Measurements from ENCODE around the gene SPTBN1.
"Not testable (repeated sequence)": the region's sequence is repeated elsewhere in the genome, so short reads cannot be mapped to it uniquely, and the experiment has no call there.

SPTBN1 gene

GRCh38 chr2:54528311-54528955 is 72.3 kb downstream of the SPTBN1 start:
- DNase-seq (ENCODE audit: low read depth in 2 of 2), result no peak

- not testable (repeated sequence) for DNase-seq (ENCODE audit: low read depth in 2 of 2)
Measured at GRCh38 chr2:54529518-54529917, 73.4 kb downstream of the SPTBN1 start.

GRCh38 chr2:54529935-54530334 is 73.8 kb downstream of the SPTBN1 start:
- no peak for DNase-seq (ENCODE audit: low read depth in 2 of 2)

- no peak for DNase-seq (ENCODE audit: low read depth in 2 of 2)
Measured at GRCh38 chr2:54531558-54531957, 75.4 kb downstream of the SPTBN1 start.

- no peak for DNase-seq (ENCODE audit: low read depth in 2 of 2)
Measured at GRCh38 chr2:54534221-54534620, 78.1 kb downstream of the SPTBN1 start.

- no peak for DNase-seq (ENCODE audit: low read depth in 2 of 2)
Measured at GRCh38 chr2:54534625-54535024, 78.5 kb downstream of the SPTBN1 start.

GRCh38 chr2:54535599-54536195 is 79.6 kb downstream of the SPTBN1 start:
- DNase-seq (ENCODE audit: low read depth in 2 of 2), result no peak

GRCh38 chr2:54536720-54537119 is 80.6 kb downstream of the SPTBN1 start:
- DNase-seq (ENCODE audit: low read depth in 2 of 2), result no peak

- no peak for DNase-seq (ENCODE audit: low read depth in 2 of 2)
Measured at GRCh38 chr2:54538537-54538936, 82.4 kb downstream of the SPTBN1 start.

- DNase-seq (ENCODE audit: low read depth in 2 of 2), result no peak
Measured at GRCh38 chr2:54539683-54540082, 83.6 kb downstream of the SPTBN1 start.

GRCh38 chr2:54540194-54540593 is 84.1 kb downstream of the SPTBN1 start:
- DNase-seq (ENCODE audit: low read depth in 2 of 2), result no peak

GRCh38 chr2:54541995-54542394 is 85.9 kb downstream of the SPTBN1 start:
- no peak for DNase-seq (ENCODE audit: low read depth in 2 of 2)

GRCh38 chr2:54543733-54544396 is 87.7 kb downstream of the SPTBN1 start:
- DNase-seq (ENCODE audit: low read depth in 2 of 2), result no peak

- no peak for DNase-seq (ENCODE audit: low read depth in 2 of 2)
Measured at GRCh38 chr2:54545702-54546450, 89.7 kb downstream of the SPTBN1 start.

GRCh38 chr2:54546518-54546917 is 90.4 kb downstream of the SPTBN1 start:
- no peak for DNase-seq (ENCODE audit: low read depth in 2 of 2)

GRCh38 chr2:54546923-54547720 is 91.0 kb downstream of the SPTBN1 start:
- no peak for DNase-seq (ENCODE audit: low read depth in 2 of 2)

- DNase-seq (ENCODE audit: low read depth in 2 of 2), result no peak
Measured at GRCh38 chr2:54549430-54549829, 93.3 kb downstream of the SPTBN1 start.

- no peak for DNase-seq (ENCODE audit: low read depth in 2 of 2)
Measured at GRCh38 chr2:54549917-54550518, 93.9 kb downstream of the SPTBN1 start.

- DNase-seq (ENCODE audit: low read depth in 2 of 2), result no peak
Measured at GRCh38 chr2:54550547-54550946, 94.4 kb downstream of the SPTBN1 start.

- DNase-seq (ENCODE audit: low read depth in 2 of 2), result no peak
Measured at GRCh38 chr2:54551123-54551756, 95.1 kb downstream of the SPTBN1 start.

GRCh38 chr2:54553075-54553474 is 96.9 kb downstream of the SPTBN1 start:
- no peak for DNase-seq (ENCODE audit: low read depth in 2 of 2)
